PC-3 (cell line): ENCODE measurements around the gene ARL14EPL.

ENCODE experiments used
- CTCF ChIP-seq: fragments of 300-600 bp; sonication (generic); conservative IDR thresholded peaks from 2 replicates; pipeline ENCODE4 v1.5.1; 2017; ENCODE audit warnings: antibody characterized with exemption, low read depth, mild to moderate bottlenecking, low read length
- EZH2 ChIP-seq: fragments of 300-600 bp; sonication (generic); IDR thresholded peaks from one replicate; pipeline ENCODE4 v1.6.1; 2017; ENCODE audit warnings: antibody characterized with exemption, mild to moderate bottlenecking, low read length; ENCODE audit not compliant: unreplicated experiment
- EZH2phosphoT487 ChIP-seq: fragments of 300-600 bp; sonication (generic); IDR thresholded peaks from 2 replicates; pipeline ENCODE4 v1.6.1; 2018; ENCODE audit warnings: mild to moderate bottlenecking, antibody characterized with exemption, low read length, borderline replicate concordance

- TF ChIP-seq EZH2phosphoT487 (no peak), EZH2 (no peak), CTCF (no peak)
These were observed 36.9 kb upstream of the ARL14EPL start for GRCh38 chr5:115995351-115995750.
